ENCODE results near the gene GPR101.
"Not testable (repeated sequence)": the region's sequence is repeated elsewhere in the genome, so short reads cannot be mapped to it uniquely, and the experiment has no call there.

Gene GPR101

GRCh38 chrX:137000236-137000635, 33.6 kb downstream of the GPR101 start:
- DNase-seq = not testable (repeated sequence)

GRCh38 chrX:136999024-136999423, 34.8 kb downstream of the GPR101 start:
- no peak for DNase-seq

Measured in CD4-positive, alpha-beta T cell treated with Interleukin-4 for 1 hour (primary cell).